Hindlimb muscle (tissue), 1 donor: ENCODE measurements around the gene PLA2G4F. TPM values are rescaled to one million over a fixed set of nuclear protein-coding genes. Genes with fewer than 3 reads are reported as not detected.

ENCODE experiments used
- DNase-seq: peaks from one replicate; pipeline ENCODE4 v3.0.0-alpha.2; 2013
- polyA plus RNA-seq: library from polyadenylated mRNA; unstranded; fragments of 120-200 nt; gene quantifications from one replicate; pipeline ENCODE4 v1.2.1, GENCODE V29; 2013; ENCODE audit not compliant: insufficient read length

PLA2G4F gene, protein sequence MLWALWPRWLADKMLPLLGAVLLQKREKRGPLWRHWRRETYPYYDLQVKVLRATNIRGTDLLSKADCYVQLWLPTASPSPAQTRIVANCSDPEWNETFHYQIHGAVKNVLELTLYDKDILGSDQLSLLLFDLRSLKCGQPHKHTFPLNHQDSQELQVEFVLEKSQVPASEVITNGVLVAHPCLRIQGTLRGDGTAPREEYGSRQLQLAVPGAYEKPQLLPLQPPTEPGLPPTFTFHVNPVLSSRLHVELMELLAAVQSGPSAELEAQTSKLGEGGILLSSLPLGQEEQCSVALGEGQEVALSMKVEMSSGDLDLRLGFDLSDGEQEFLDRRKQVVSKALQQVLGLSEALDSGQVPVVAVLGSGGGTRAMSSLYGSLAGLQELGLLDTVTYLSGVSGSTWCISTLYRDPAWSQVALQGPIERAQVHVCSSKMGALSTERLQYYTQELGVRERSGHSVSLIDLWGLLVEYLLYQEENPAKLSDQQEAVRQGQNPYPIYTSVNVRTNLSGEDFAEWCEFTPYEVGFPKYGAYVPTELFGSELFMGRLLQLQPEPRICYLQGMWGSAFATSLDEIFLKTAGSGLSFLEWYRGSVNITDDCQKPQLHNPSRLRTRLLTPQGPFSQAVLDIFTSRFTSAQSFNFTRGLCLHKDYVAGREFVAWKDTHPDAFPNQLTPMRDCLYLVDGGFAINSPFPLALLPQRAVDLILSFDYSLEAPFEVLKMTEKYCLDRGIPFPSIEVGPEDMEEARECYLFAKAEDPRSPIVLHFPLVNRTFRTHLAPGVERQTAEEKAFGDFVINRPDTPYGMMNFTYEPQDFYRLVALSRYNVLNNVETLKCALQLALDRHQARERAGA
- polyA plus RNA-seq, result 0.35 TPM

DNA sequence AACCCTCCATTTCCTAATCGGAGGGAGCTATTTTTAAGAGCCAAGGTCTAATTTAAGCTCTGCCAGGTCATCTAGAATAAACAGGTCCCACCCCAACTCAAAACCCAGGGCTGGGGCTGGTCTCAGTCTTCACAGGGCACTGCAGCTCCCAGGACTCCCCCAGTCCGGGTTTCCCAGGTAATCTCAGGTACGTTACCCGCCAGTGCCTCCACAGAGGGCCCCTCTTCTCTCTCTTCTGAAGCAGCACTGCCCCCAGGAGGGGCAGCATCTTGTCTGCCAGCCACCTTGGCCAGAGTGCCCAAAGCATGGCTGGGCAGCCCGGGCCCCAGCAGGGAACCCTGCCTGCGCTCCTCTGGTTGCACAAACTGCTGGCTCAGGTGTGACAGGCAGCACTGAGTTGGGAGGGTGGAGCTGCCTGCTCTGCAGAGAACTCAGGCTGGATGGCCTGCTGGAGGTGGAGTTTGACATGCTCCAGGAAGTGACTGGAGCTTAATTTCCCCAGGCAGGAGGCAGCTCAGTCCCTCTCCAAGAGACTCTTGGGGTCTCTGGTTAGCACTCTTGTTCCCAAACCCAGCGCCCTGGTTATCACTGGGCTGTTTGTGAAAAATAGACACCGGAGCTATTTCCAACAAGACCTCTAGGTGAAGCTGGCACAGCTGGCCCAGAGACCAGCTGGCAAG, at the start of gene PLA2G4F:
Gene PLA2G4F, minus strand, starts transcription at position 394 of the 680 bp plus-strand sequence. Its CDS starts 87 bp downstream, at position 307.
- no peak for DNase-seq

- no peak for DNase-seq
Measured at GRCh38 chr15:42203891-42204290, 47.5 kb upstream of the PLA2G4F start.

DNA sequence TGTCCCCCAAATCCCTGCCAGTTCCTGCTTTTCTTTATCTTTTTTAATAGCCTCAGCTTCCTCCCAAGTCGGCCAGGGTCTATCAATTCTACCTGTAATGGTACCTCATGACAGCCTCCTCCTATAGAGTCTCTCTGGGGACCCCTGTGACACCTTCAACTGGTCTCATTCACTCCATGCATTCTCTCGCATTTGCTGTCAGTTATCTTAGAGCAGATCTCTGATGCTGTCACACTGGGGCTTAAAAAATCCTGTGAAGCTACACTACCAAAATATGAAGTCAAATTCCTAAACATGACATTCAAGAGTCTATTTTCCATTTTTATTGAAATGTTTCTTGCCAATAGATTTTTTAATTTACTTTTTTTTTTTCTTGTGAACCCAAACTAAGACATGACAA, 46.2 kb upstream of the PLA2G4F start:
- DNase-seq, result no peak

- no peak for DNase-seq
Measured at GRCh38 chr15:42201801-42202200, 45.4 kb upstream of the PLA2G4F start.

- DNase-seq, result no peak
Measured at GRCh38 chr15:42199126-42199525, 42.7 kb upstream of the PLA2G4F start.

DNA sequence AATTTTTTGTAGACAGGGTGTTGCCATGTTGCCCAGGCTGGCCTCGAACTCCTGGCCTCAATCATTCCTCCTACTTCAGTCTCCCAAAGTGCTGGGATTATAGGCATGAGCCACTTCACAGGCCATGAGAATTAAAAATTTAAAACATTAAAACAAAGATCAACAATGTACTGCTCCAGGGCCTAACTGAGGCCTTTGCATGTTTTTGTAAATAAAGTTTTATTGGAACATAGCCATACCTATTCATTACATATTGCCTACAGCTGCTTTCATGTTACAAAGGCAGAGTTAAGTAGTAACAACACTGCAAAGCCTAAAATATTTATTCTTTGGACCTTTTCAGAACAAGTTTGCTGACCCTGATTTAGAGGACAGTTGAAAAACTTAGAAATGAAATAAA, 42.1 kb upstream of the PLA2G4F start:
- no peak for DNase-seq

GRCh38 chr15:42194513-42194912, 38.1 kb upstream of the PLA2G4F start:
- DNase-seq, result no peak

- no peak for DNase-seq
Measured at GRCh38 chr15:42193383-42193782, 36.9 kb upstream of the PLA2G4F start.

DNA sequence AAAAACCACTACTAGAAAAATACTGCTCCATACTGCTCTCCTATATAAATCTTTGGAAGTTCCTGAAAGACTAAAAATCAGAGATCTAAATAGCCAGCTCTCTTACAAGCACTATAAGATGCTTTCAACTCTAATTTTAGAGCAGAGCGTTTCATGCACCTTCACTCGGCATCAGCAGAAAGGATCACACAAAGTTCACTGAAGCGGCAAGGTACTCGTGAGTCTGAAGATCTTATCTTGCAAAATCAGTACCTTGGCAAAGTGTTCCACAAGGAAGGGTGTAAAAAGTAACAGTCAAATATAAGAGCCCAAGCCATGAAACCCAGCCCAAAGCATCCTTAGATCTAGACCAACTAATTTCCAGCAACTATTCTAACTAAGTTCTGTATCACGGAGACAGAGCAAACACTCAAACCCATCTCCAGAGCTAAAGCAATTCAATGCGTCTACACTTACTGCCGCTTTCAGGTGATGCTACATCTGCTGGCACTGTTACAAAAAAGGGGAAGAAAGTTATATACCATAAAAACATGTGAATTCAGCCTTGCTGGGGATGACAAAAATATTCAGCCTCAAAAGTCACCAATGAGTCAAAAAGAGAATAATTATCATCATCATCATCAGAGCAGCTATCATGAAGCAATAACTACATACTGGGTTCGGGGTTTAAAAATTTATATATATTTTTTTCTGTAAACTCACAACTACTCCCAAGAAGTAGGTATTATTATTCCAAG, 35.3 kb upstream of the PLA2G4F start:
- no peak for DNase-seq

DNA sequence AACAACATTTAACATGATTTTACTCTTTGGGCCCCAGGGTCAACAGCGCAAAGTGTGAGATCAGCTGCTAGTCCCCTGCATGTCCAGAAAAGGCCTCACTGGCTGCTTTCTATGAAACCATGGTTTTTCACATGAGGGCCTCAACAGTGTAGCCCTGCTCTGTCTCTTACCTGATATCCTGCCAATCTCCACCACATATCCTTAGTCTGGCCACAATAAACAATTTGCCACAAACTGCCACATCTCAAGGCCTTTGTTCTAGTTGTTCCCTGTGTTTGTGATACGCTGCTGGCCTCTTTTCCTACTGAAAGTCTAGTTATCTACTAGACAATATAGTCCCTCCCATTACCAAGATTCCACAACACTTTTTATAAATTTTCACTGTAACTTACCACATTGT, 33.9 kb upstream of the PLA2G4F start:
- DNase-seq, result no peak

DNA sequence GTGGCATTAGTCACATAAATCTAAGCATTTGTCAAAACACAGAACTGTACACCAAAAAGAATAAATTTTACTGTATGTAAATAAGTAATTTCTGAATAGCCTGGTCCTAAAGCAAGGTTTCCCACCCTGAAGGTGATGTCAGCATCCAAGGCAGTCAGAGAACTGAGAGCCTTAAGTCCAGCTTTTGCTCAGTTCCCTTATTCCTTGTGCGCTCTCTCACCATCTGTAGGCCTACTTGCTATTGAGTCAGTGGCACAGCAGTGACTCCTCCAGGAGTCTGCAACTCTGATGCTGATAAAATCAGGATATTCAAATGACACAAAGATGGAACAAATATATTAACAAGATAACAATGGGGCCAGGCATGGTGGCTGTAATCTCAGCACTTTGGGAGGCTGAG, 29.4 kb upstream of the PLA2G4F start:
- no peak for DNase-seq

DNA sequence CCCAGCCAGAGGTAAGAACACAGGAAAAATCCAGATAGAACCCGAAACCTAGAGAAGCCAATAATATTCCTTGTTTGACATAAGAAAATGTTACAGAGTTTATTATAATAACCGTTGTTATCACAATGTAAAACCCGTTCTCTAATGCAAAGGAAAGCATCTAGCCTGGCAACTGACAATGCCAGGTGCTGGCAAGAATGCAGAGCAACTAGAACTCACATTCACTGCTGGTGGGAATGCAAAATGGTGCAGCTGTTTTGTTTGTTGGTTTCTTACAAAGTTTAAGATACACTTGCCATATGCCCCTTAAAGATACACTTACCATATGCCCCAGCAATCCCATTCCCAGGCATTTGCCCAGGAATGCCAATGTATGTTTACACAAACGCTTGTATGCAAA, 28.3 kb upstream of the PLA2G4F start:
- DNase-seq, result no peak

DNA sequence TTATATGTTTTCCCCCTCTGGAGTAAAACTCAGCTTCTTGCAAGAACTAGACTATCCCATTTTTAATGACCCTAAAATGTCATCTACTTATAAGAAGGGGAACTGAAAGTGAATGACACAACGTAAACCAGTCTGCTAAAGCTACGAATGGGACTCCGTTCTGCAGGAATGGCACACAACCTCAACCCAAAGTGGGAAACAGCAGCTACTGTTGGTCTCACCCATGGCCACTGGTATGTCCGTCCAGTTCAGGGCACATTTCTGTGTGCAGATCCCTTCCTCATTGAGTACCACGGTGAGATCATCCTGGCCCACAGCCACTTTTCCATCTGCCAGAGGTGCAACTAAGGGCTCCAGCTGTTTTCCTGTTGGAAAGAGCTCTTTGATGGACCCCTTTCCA, 27.9 kb upstream of the PLA2G4F start:
- no peak for DNase-seq

GRCh38 chr15:42182961-42183360, 26.5 kb upstream of the PLA2G4F start:
- DNase-seq, result no peak

DNA sequence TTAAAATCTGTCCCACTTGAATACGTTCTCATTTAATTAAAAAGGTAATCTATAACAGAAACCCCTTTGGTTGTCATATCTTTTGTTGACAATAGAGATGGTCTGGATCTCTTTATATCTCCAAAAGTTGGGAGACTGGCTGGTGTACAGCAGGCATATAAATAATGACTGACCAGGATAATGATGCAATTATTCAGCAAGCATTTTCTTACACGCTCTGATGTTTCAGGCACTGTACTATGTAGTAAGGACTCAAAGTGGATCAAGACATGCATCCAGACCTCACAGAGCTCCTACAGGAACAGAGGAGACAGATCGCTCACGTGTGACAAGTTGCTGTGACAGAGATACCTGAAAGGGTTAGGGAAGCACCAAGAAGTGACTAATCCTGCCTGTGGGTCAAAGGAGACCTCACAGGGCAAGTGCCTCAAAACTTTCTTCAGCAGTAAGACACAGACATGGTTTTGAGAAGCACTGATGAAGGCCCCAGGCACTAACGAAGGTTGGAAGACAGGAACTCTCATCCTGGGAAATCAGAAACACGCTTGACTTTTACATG, 26.0 kb upstream of the PLA2G4F start:
- DNase-seq, result no peak

- DNase-seq, result no peak
Measured at GRCh38 chr15:42178056-42178455, 21.6 kb upstream of the PLA2G4F start.

- DNase-seq, result no peak
Measured at GRCh38 chr15:42175671-42176070, 19.2 kb upstream of the PLA2G4F start.

GRCh38 chr15:42172475-42172874, 16.0 kb upstream of the PLA2G4F start:
- DNase-seq, result no peak

- no peak for DNase-seq
Measured at GRCh38 chr15:42171795-42172194, 15.4 kb upstream of the PLA2G4F start.

DNA sequence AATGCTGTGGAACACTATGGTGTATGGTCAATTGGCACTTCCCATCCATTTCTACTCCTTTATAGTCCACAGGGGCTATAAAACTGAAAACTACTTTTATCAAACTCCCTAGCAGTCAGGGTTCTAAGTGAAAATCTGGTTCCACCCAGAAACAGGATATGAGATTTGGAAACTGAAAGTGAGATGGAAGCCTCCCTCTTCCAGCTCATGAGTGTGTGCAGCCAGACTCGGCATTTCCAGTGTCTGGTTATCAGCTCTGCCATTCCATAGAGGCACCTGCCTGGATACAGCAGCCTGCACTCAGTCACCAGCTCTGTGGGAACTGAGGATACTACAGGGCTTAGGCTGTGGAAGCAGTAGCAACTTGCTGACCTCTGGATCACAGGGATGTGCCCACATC, 14.7 kb upstream of the PLA2G4F start:
- DNase-seq, result no peak

- no peak for DNase-seq
Measured at GRCh38 chr15:42166225-42166940, 9.9 kb upstream of the PLA2G4F start.
